B cell (primary cell): ENCODE results near the gene MYL10.
"Not testable (repeated sequence)": the region's sequence is repeated elsewhere in the genome, so short reads cannot be mapped to it uniquely, and the experiment has no call there.

ENCODE experiments used
- CTCF ChIP-seq: fragments of 200-600 bp; IDR thresholded peaks from one replicate; pipeline ENCODE4 v1.8.0; 2022; ENCODE audit warnings: antibody characterized with exemption, mild to moderate bottlenecking
- EZH2 ChIP-seq: IDR thresholded peaks from 2 replicates; pipeline ENCODE4 v1.6.1; 2012; ENCODE audit warnings: borderline replicate concordance, low read depth, mild to moderate bottlenecking, moderate library complexity, low read length; ENCODE audit not compliant: insufficient read depth, poor library complexity, severe bottlenecking

- TF ChIP-seq CTCF, EZH2: not testable (repeated sequence)
Measured at GRCh38 chr7:101647876-101648275, 18.8 kb upstream of the MYL10 start.
